Activated CD4-positive, alpha-beta memory T cell treated with anti-CD3 and anti-CD28 coated beads for 36 hours (primary cell): ENCODE results near the gene TTC12. TPM values are rescaled to one million over a fixed set of nuclear protein-coding genes. Genes with fewer than 3 reads are reported as not detected.

ENCODE experiments used
- CTCF ChIA-PET: fragments of 350-600 bp; sonication (Branson Sonifier 250); formaldehyde crosslinking; loops from one replicate; lab custom pipeline; 2021; ENCODE audit warnings: antibody characterized with exemption, inconsistent platforms; lab: Charles Lee
- POLR2A ChIA-PET: fragments of 350-600 bp; sonication (Branson Sonifier 250); formaldehyde crosslinking; loops from one replicate; lab custom pipeline; 2021; ENCODE audit warnings: antibody characterized with exemption; lab: Charles Lee
- DNase-seq: peaks from one replicate; pipeline ENCODE4 v3.0.0-alpha.2; 2020
- H3K27ac Mint-ChIP-seq: one replicate; pipeline ENCODE4 v1.8.0; 2021; ENCODE audit warnings: mixed read lengths
- H3K27me3 Mint-ChIP-seq: one replicate; pipeline ENCODE4 v1.8.0; 2021; ENCODE audit warnings: mixed read lengths
- H3K36me3 Mint-ChIP-seq: one replicate; pipeline ENCODE4 v1.8.0; 2021; ENCODE audit warnings: mixed read lengths
- H3K4me1 Mint-ChIP-seq: one replicate; pipeline ENCODE4 v1.8.0; 2021; ENCODE audit warnings: low read depth, mixed read lengths
- H3K4me3 Mint-ChIP-seq: one replicate; pipeline ENCODE4 v1.8.0; 2021; ENCODE audit warnings: mild to moderate bottlenecking, mixed read lengths
- H3K9me3 Mint-ChIP-seq: one replicate; pipeline ENCODE4 v1.8.0; 2021; ENCODE audit warnings: mixed read lengths
- intact Hi-C: fragments of 100-400 bp; cut with micrococcal nuclease; formaldehyde crosslinking; loops from one replicate; pipeline ENCODE4 v1.15.1; 2023
- total RNA-seq, 2 experiments: library from RNA; stranded (reverse); gene quantifications; one replicate each; pipeline ENCODE4 v1.2.3, GENCODE V29; 2021

The TTC12 gene
- total RNA-seq, 2 experiments from 2014 or later: 7.4 to 8.9 TPM

GRCh38 chr11:113308601-113309000 is 5.8 kb upstream of the TTC12 start:
- H3K4me3 Mint-ChIP-seq: no peak overlapping the region
- ChIA-PET CTCF (interaction anchor here (0.6 kb wide), 2 partner anchors 225 to 559 kb away, joined by 3 read pairs; no protein-coding TSS in a partner anchor), POLR2A (no interaction called here)
- H3K27me3 Mint-ChIP-seq: no peaks in the 10 kb centered on the region
- H3K4me1 Mint-ChIP-seq: peaks cover 8% of the 10 kb centered on the region
- no peak overlapping the region for H3K27ac Mint-ChIP-seq
- intact Hi-C loops: no loop called here
- no peak for DNase-seq
- H3K36me3 Mint-ChIP-seq: no peaks in the 10 kb centered on the region
- no peaks in the 10 kb centered on the region for H3K9me3 Mint-ChIP-seq

- Mint-ChIP-seq H3K4me3 (no peak overlapping the region), H3K27me3 (no peaks in the 10 kb centered on the region), H3K27ac (no peak overlapping the region), H3K4me1 (peaks cover 21% of the 10 kb centered on the region), H3K36me3 (no peaks in the 10 kb centered on the region), H3K9me3 (no peaks in the 10 kb centered on the region)
- DNase-seq: no peak
- intact Hi-C loops: loop anchor here (5.0 to 10.0 kb wide), 2 partner anchors 1126 to 1437 kb away; partner anchors contain the start of genes ALG9, CFAP68, FDXACB1 and REXO2
- CTCF ChIA-PET: no interaction called here
- POLR2A ChIA-PET: no interaction called here
Measured at GRCh38 chr11:113311536-113311935, 2.8 kb upstream of the TTC12 start.

- Mint-ChIP-seq H3K4me1 (peaks cover 23% of the 10 kb centered on the region), H3K9me3 (no peaks in the 10 kb centered on the region), H3K4me3 (peak overlapping the region; percentile 83), H3K27ac (no peak overlapping the region), H3K27me3 (no peaks in the 10 kb centered on the region), H3K36me3 (peaks cover 13% of the 10 kb centered on the region)
- intact Hi-C loops: loop anchor here (5.0 to 10.0 kb wide), 2 partner anchors 1124 to 1439 kb away; partner anchors contain the start of genes ALG9, CFAP68, FDXACB1 and REXO2
- peak; percentile 44 for DNase-seq
- CTCF ChIA-PET: interaction anchor here (0.8 to 2.5 kb wide), 5 partner anchors 8 to 726 kb away, joined by 3 to 13 read pairs (median 4); partner anchors contain the start of gene ZW10
- POLR2A ChIA-PET: interaction anchor here (0.6 to 1.1 kb wide), 2 partner anchors 9 to 88 kb away, joined by 3 to 4 read pairs; no protein-coding TSS in a partner anchor
Measured at GRCh38 chr11:113313601-113314000, 782 bp upstream of the TTC12 start.

GRCh38 chr11:113314065-113314388 is 356 bp upstream of the TTC12 start:
- Mint-ChIP-seq H3K4me3 (peak overlapping the region; percentile 83), H3K27ac (peak overlapping the region; percentile 76), H3K27me3 (no peaks in the 10 kb centered on the region), H3K36me3 (peaks cover 17% of the 10 kb centered on the region), H3K4me1 (peaks cover 23% of the 10 kb centered on the region), H3K9me3 (no peaks in the 10 kb centered on the region)
- DNase-seq: no peak
- intact Hi-C loops: loop anchor here (1.0 to 10.0 kb wide), 6 partner anchors 273 to 1439 kb away; partner anchors contain the start of genes ALG9, CFAP68, FDXACB1 and PTS
- ChIA-PET POLR2A (interaction anchor here (0.6 to 1.9 kb wide), 3 partner anchors 8 to 87 kb away, joined by 3 to 5 read pairs (median 4); no protein-coding TSS in a partner anchor), CTCF (interaction anchor here (0.8 to 2.5 kb wide), 4 partner anchors 9 to 1034 kb away, joined by 3 to 13 read pairs (median 6); partner anchors contain the start of gene ZW10)

- H3K36me3 Mint-ChIP-seq: peaks cover 23% of the 10 kb centered on the region
- H3K9me3 Mint-ChIP-seq: no peaks in the 10 kb centered on the region
- intact Hi-C loops: loop anchor here (2.0 to 10.0 kb wide), 3 partner anchors 271 to 1441 kb away; partner anchors contain the start of genes ALG9, CFAP68, FDXACB1 and USP28
- no peak for DNase-seq
- H3K4me1 Mint-ChIP-seq: peaks cover 23% of the 10 kb centered on the region
- ChIA-PET CTCF (interaction anchor here (0.6 to 2.4 kb wide), 2 partner anchors 11 to 26 kb away, joined by 3 to 13 read pairs; no protein-coding TSS in a partner anchor), POLR2A (interaction anchor here (1.9 kb wide), 1 partner anchor 10 kb away, joined by 5 read pairs; no protein-coding TSS in a partner anchor)
- H3K27ac Mint-ChIP-seq: no peak overlapping the region
- H3K27me3 Mint-ChIP-seq: no peaks in the 10 kb centered on the region
- peak overlapping the region; percentile 83 for H3K4me3 Mint-ChIP-seq
Measured at GRCh38 chr11:113315811-113316210, 1.4 kb downstream of the TTC12 start.

GRCh38 chr11:113316256-113316655 is 1.9 kb downstream of the TTC12 start:
- no peak overlapping the region for H3K27ac Mint-ChIP-seq
- ChIA-PET POLR2A (no interaction called here), CTCF (interaction anchor here (0.6 to 1.5 kb wide), 3 partner anchors 10 to 27 kb away, joined by 3 to 4 read pairs (median 3); no protein-coding TSS in a partner anchor)
- DNase-seq: no peak
- H3K4me3 Mint-ChIP-seq: no peak overlapping the region
- H3K9me3 Mint-ChIP-seq: no peaks in the 10 kb centered on the region
- H3K36me3 Mint-ChIP-seq: peaks cover 23% of the 10 kb centered on the region
- no peaks in the 10 kb centered on the region for H3K27me3 Mint-ChIP-seq
- peaks cover 23% of the 10 kb centered on the region for H3K4me1 Mint-ChIP-seq
- intact Hi-C loops: loop anchor here (10.0 kb wide), 1 partner anchor 1441 kb away; the partner anchor contains the start of genes ALG9, CFAP68 and FDXACB1

- H3K36me3 Mint-ChIP-seq: peaks cover 23% of the 10 kb centered on the region
- ChIA-PET POLR2A (no interaction called here), CTCF (interaction anchor here (1.1 to 1.5 kb wide), 2 partner anchors 11 to 28 kb away, joined by 3 to 4 read pairs; no protein-coding TSS in a partner anchor)
- H3K9me3 Mint-ChIP-seq: no peaks in the 10 kb centered on the region
- no peak overlapping the region for H3K27ac Mint-ChIP-seq
- no peaks in the 10 kb centered on the region for H3K27me3 Mint-ChIP-seq
- DNase-seq: no peak
- peaks cover 23% of the 10 kb centered on the region for H3K4me1 Mint-ChIP-seq
- H3K4me3 Mint-ChIP-seq: no peak overlapping the region
- intact Hi-C loops: loop anchor here (10.0 kb wide), 1 partner anchor 1443 kb away; the partner anchor contains the start of genes ALG9, CFAP68 and FDXACB1
Measured at GRCh38 chr11:113317339-113317738, 3.0 kb downstream of the TTC12 start.

GRCh38 chr11:113319085-113319484 is 4.7 kb downstream of the TTC12 start:
- POLR2A ChIA-PET: no interaction called here
- intact Hi-C loops: loop anchor here (10.0 kb wide), 1 partner anchor 1444 kb away; the partner anchor contains the start of genes ALG9, CFAP68 and FDXACB1
- CTCF ChIA-PET: interaction anchor here (0.6 kb wide), 1 partner anchor 1205 kb away, joined by 4 read pairs; no protein-coding TSS in a partner anchor
- DNase-seq: no peak
- no peak overlapping the region for H3K27ac Mint-ChIP-seq
- peaks cover 23% of the 10 kb centered on the region for H3K36me3 Mint-ChIP-seq
- H3K4me3 Mint-ChIP-seq: no peak overlapping the region
- H3K4me1 Mint-ChIP-seq: peaks cover 12% of the 10 kb centered on the region
- H3K27me3 Mint-ChIP-seq: no peaks in the 10 kb centered on the region
- no peaks in the 10 kb centered on the region for H3K9me3 Mint-ChIP-seq

- Mint-ChIP-seq H3K27me3 (no peaks in the 10 kb centered on the region), H3K4me3 (no peak overlapping the region), H3K4me1 (peaks cover 2% of the 10 kb centered on the region), H3K9me3 (no peaks in the 10 kb centered on the region), H3K27ac (no peak overlapping the region), H3K36me3 (peaks cover 24% of the 10 kb centered on the region)
- intact Hi-C loops: no loop called here
- POLR2A ChIA-PET: no interaction called here
- CTCF ChIA-PET: no interaction called here
- DNase-seq: no peak
Measured at GRCh38 chr11:113322158-113322557, 7.8 kb downstream of the TTC12 start.

GRCh38 chr11:113324250-113324649 is 9.9 kb downstream of the TTC12 start:
- Mint-ChIP-seq H3K27ac (no peak overlapping the region), H3K4me1 (no peaks in the 10 kb centered on the region), H3K9me3 (no peaks in the 10 kb centered on the region), H3K4me3 (no peak overlapping the region), H3K27me3 (no peaks in the 10 kb centered on the region), H3K36me3 (peaks cover 16% of the 10 kb centered on the region)
- ChIA-PET POLR2A (no interaction called here), CTCF (no interaction called here)
- DNase-seq: no peak
- intact Hi-C loops: no loop called here

- CTCF ChIA-PET: interaction anchor here (1.2 kb wide), 1 partner anchor 466 kb away, joined by 3 read pairs; no protein-coding TSS in a partner anchor
- Mint-ChIP-seq H3K27me3 (no peaks in the 10 kb centered on the region), H3K27ac (no peak overlapping the region)
Measured at GRCh38 chr11:113329725-113330124, 15.3 kb downstream of the TTC12 start.

GRCh38 chr11:113331441-113331840 is 17.1 kb downstream of the TTC12 start:
- H3K9me3 Mint-ChIP-seq: no peaks in the 10 kb centered on the region
- DNase-seq: no peak
- H3K36me3 Mint-ChIP-seq: peaks cover 37% of the 10 kb centered on the region
- intact Hi-C loops: no loop called here
- ChIA-PET CTCF (no interaction called here), POLR2A (no interaction called here)
- no peaks in the 10 kb centered on the region for H3K27me3 Mint-ChIP-seq
- H3K27ac Mint-ChIP-seq: no peak overlapping the region
- no peak overlapping the region for H3K4me3 Mint-ChIP-seq
- H3K4me1 Mint-ChIP-seq: no peaks in the 10 kb centered on the region

More at GRCh38 chr11:113329725-113330124, 15.3 kb downstream of the TTC12 start:
- Mint-ChIP-seq H3K36me3 (peaks cover 25% of the 10 kb centered on the region), H3K4me1 (no peaks in the 10 kb centered on the region), H3K9me3 (no peaks in the 10 kb centered on the region), H3K4me3 (no peak overlapping the region)
- intact Hi-C loops: no loop called here
- POLR2A ChIA-PET: interaction anchor here (0.6 kb wide), 1 partner anchor 586 kb away, joined by 3 read pairs; no protein-coding TSS in a partner anchor
- no peak for DNase-seq
